HG03159 (cell line): ENCODE measurements around the gene EFCAB12.

Experiments
- ATAC-seq: cut with Tn5 transposase; IDR thresholded peaks from one replicate; pipeline ENCODE4 v1.9.1; 2021; ENCODE audit warnings: mild to moderate bottlenecking, moderate library complexity; ENCODE audit not compliant: unreplicated experiment

The EFCAB12 gene

GRCh38 chr3:129428376-129429079 is at the start of gene EFCAB12:
Gene EFCAB12 (minus strand): TSS chr3:129428636. CDS start chr3:129428488, 148 bp downstream.
- ATAC-seq, result peak; percentile 88

DNA sequence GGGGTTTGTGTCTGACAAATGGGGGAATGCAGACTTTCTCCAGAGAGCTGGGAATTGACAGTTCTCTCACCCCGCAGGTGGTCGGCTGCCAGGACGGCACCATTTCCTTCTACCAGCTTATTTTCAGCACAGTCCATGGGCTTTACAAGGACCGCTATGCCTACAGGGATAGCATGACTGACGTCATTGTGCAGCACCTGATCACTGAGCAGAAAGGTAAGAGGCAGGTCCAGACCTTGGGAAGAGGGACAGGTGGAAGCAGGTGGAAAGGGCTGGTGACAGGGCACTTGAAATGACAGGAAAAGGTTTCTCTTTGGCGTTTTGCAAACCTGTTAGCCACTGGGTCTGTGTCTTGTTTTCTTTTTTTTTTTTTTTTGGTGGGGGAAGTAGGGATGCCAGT is 48.1 kb upstream of the EFCAB12 start:
- no peak for ATAC-seq

- no peak for ATAC-seq
Observed at GRCh38 chr3:129475863-129476262, 47.4 kb upstream of the EFCAB12 start.

DNA sequence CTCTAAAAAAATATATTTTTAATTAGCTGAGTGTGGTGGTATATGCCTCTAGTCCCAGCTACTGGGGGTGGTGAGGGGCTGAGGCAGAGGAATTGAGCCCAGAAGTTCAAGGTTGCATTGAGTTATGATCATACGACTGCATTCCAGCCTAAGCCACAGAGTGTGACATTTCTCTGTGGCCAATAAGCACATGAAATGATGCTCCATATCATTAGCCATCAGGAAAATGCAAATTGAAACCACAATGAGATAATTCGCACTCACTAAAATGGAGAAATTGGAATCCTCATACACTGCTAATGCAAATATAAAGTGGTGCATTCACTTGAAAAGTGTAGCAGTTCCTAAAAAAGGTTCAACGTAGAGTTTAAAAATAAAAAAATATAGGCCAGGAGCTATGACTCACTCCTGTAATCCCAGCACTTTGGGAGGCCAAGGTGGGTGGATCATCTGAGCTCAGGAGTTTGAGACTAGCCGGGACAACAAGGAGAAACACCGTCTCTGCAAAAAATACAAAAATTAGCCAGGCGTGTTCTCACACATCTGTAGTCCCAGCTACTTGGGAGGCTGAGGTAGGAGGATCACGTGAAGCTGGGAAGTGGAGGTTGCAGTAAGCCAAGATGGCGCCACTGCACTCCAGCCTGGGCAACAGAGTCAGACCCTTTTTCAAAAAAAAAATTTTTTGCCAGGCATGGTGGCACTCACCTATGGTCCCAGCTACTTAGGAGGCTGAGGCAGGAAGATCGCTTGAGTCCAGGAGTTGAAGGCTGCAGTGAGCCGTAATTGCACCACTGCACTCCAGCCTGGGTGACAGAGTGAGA is 46.8 kb upstream of the EFCAB12 start:
- no peak for ATAC-seq

- ATAC-seq, result no peak
Observed at GRCh38 chr3:129473769-129474152, 45.3 kb upstream of the EFCAB12 start.

DNA sequence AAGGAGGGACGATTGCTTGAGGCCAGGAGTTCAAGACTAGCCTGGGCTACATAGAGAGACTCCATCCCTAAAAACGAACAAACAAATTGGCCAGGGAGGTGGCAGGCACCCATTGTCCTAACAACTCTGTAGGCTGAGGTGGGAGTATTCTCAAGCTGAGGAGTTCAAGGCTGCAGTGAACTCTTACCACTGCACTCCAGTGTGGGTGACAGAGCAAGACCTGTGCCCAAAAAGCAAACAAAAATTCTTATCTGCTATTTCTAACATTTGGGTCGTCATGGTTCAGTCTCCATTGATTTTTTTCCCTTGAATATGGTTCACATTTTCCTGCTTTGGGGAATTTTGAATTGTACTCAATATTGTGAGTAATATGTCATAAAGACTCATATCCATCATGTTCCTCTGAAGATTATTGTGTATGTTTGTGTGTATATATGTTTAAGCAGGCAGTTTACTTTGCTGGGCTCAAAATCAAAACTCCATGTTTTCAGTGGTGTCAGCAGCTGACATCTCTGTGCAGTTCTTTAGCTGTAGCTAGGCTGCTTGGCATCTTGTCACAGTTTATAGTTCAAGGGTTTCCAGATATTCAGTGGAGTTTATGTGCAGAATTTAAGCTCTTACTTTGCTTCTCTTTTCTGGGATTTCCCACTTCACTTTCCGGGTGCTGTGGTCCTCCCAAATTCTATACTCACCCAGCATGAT is 44.8 kb upstream of the EFCAB12 start:
- ATAC-seq, result no peak

DNA sequence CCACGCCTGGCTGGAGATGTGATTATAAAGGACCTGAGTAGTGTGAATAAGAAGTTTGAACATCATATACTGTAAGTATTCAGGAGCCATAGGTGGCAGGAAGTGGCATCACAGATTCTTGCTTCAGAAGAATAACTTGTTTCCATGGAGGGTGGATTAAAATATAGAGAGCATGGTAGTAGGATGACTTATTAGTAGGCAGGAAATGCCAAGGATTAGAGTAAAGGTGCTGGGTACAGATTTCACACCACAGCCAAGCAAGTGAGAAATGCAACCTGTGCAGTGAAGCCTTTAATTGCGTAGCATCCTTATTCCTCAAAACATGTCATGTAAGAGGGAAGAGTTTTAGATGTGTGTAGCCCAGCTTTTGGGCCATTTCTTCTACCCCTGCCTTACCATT is 42.4 kb upstream of the EFCAB12 start:
- no peak for ATAC-seq

DNA sequence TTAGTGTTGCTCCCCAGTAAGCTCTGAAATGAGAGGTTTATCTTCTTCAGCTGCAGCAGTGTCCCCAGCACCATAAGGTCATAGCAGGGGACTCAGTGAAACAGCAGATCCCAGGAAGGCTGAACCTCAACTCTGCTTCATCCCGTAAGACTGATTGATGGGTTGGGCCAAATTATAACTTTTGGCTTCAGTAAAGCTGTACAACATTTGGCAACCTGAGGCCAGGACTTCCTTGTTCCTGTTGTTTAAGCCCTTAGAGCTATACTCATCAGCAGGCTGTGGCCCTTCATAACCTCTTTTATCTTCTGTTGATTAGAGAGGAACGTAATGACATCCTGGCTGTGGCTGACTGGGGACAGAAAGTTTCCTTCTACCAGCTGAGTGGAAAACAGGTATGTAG is 40.6 kb upstream of the EFCAB12 start:
- ATAC-seq, result no peak

- no peak for ATAC-seq
Observed at GRCh38 chr3:129467932-129468331, 39.5 kb upstream of the EFCAB12 start.

DNA sequence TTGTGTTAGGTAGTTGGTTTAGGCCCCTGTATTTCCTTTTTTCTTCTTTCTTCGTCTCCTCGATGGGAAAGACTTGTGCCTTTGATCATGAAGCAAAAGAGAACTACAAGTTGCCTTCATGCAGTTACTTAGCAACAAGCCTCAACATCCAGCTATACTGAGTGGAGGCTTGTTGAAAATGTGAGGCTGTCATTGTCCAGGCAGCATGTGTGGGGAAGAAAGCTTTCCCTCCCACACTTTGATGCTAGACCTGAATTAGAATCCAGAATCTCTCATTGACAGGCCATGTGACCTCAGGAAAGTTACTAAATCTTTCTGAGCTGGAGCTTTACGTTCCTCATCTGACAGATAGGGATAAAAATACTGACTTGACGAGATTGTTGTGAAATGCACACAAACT is 35.3 kb upstream of the EFCAB12 start:
- no peak for ATAC-seq

- ATAC-seq, result no peak
Observed at GRCh38 chr3:129463094-129463493, 34.7 kb upstream of the EFCAB12 start.

DNA sequence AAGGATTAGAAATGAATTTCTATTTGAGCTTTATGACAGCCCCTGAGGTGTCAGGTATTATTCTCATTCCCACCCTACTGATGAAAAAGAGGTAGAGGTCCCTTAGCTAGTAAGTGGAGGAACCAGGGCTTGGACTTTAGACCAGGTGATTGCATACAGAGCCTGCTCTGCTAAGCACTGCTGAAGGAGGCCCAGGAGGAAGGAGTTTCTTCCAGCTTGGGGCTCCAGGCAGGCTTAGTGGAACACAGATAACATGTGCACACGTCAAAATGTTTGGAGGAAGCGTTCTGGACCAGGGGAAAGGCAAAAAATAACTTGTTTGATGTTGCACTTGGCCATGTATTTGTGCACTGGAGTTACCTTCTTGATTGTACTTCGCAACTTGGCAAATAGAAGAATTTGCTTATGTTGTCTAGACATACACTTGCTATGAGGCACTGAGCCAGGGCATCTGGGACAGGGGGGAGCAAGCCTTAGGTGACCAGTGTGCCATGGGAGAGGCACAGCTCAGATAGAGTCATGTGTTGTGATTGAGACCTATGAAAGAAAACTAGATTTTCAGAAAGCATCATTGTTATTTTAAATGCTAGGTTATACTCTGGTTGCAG is 34.0 kb upstream of the EFCAB12 start:
- no peak for ATAC-seq

DNA sequence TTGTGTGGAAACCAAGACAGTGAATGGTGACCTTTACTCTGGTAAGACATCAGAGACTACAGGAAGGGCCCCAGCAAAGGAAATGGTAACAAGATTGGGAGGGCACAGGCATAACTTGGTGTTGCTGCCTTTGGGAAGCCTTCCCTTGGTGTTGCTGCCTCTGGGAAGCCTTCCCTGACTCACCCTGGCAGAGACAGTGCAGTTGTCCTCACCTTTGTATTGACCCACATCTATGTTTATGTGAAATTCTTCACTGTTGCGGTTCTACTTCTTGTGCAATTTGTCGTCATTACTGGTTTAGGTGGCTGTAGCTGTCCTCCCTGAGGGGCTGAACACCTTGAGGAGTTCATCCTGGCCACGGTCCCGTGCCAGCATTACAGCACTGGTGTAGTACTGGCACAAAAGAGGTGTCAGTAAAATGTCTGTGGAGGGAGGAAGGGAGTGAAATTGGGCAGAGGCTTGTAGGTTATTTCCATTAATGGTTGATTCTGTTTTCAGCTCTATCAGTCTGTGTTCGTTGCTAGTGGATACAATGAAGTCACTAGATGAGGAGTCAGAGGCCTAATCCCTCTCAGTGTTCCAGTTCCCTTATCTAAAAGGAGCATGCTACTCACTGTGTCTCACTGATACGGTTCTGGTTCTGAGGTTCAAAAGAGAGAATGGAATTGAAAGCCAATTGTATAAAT is 33.2 kb upstream of the EFCAB12 start:
- no peak for ATAC-seq

GRCh38 chr3:129461022-129461421 is 32.6 kb upstream of the EFCAB12 start:
- ATAC-seq, result no peak

- ATAC-seq, result no peak
Observed at GRCh38 chr3:129460572-129460971, 32.1 kb upstream of the EFCAB12 start.

DNA sequence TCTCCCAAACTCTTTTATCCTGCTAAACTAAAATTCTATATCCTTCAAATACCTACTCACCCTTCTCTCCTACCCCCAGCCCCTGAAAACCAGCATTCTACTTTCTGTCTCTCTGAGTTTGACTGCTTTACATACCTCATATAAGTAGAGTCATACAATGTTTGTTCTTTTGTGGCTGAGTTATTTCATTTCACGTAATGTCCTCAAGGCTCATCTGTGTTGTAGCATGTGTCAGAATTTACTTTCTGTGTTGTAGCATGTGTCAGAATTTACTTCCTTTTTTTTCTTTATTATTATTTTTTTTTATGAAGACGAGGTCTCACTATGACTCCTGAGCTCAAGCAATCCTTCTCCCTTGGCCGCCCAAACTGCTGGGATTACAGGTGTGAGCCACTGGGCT is 31.7 kb upstream of the EFCAB12 start:
- no peak for ATAC-seq

- ATAC-seq, result no peak
Observed at GRCh38 chr3:129453732-129454131, 25.3 kb upstream of the EFCAB12 start.

DNA sequence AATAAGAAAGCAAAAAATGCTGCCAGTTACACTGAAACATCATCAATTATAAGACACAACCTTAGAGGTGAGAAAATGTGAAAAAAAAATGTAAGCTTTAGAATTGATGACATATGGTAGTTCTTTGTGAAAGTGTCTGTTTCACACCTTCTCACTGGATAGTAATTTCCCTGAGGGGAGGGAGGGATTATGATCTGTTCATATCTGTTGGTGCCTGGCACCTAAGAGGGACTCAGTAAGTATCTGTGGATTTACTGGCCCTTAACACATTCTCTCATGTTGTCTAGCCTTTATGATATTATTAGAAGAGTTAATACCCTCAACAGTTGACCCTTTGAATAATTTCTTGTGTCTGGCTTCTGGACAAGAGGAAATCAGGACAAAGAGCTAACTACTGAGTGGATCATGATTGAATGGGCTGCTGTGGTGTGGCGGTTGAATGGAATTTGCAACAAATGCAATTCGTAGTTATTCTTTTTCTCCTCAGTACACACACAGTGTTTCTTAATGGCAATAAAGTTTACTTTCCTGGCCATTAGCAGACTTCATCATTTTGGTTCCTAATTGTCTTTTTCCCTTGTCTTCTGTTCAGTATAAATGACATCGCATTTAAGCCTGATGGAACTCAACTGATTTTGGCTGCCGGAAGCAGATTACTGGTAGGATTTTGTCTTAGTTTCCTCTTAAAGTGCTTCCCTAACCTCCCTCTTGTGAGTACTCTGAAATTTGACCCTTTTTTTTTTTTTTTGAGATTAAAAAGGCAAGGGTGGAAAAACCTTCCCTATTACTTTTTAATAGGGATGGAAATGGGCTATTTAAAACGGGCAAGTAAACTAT is 21.1 kb upstream of the EFCAB12 start:
- no peak for ATAC-seq

DNA sequence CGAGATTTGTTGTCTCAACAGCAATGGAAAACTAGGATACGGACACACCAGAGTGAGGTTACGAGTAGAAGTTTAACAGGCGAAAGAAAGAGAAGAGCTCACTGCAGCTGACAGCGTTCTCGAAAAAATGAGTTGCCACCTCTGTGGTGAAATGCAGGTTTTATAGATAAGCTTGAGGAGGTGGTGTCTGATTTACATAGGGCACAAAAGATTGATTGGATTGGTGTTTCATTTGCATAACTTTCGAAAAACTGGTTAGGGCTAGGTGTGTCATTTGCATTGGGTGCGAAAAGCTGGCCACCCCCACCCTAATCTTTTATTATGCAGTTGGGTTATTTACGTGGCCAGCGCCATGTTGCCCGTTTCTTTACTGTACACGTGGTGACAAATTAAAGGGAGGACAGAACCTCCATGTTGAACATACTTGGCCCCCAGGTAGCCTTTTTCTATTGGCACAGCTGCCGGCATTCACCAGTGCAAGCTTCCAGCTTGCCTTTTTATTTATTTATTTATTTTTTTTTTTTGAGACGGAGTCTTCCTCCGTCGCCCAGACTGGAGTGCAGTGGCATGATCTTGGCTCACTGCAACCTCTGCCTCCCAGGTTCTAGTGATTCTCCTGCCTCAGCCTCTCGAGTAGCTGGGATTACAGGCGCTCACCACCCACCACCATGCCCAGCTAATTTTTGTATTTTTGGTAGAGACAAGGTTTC is 19.9 kb upstream of the EFCAB12 start:
- no peak for ATAC-seq
